Dermis lymphatic vessel endothelial cell (primary cell): ENCODE data around the gene HOXD1. TPM values are rescaled to one million over a fixed set of nuclear protein-coding genes. Genes with fewer than 3 reads are reported as not detected.

Experiments used
- total RNA-seq: library from RNA; depleted of rRNA; stranded (reverse); fragments of >200 nt; gene quantifications from 2 replicates; pipeline ENCODE4 v1.2.1, GENCODE V29; 2014

The HOXD1 gene
- total RNA-seq = 5.9 and 10.0 TPM in 2 replicates

GRCh38 chr2:176187899-176188773 lies at the start of gene HOXD1:
HOXD1 (plus strand) TSS chr2:176188668; CDS start chr2:176188802, 134 bp downstream.

GRCh38 chr2:176151442-176152287 lies 36.8 kb upstream of the HOXD1 start, which contains the start of gene HOXD4:
HOXD4 (plus strand) TSS chr2:176151550; CDS start chr2:176151634, 84 bp downstream.

GRCh38 chr2:176156807-176157498 lies 31.5 kb upstream of the HOXD1 start, which contains the start of gene HOXD3:
HOXD3 (plus strand) TSS chr2:176157307; CDS start chr2:176169115, 11,808 bp downstream.

Other genes starting within 250 kb of the HOXD1 start
- 5.8 and 6.9 TPM in 2 replicates for gene LNPK, start 186.4 kb upstream of the HOXD1 start, total RNA-seq
- gene EVX2, start 104.7 kb upstream of the HOXD1 start, total RNA-seq = not detected in 2 replicates
- under 0.01 TPM in 1 of 2 replicates, not detected in the other for gene HOXD13, start 95.9 kb upstream of the HOXD1 start, total RNA-seq
- not detected in 2 replicates for gene HOXD12, start 88.9 kb upstream of the HOXD1 start, total RNA-seq
- 0.11 TPM in 1 of 2 replicates, not detected in the other for gene HOXD11, start 81.4 kb upstream of the HOXD1 start, total RNA-seq
- gene HOXD10, start 71.9 kb upstream of the HOXD1 start, total RNA-seq = 8.2 and 32.9 TPM in 2 replicates
- 17.0 and 33.7 TPM in 2 replicates for gene HOXD9, start 65.9 kb upstream of the HOXD1 start, total RNA-seq
- 23.8 and 44.3 TPM in 2 replicates for gene HOXD8, start 59.0 kb upstream of the HOXD1 start, total RNA-seq
- gene HOXD4, start 37.1 kb upstream of the HOXD1 start, total RNA-seq = 3.5 and 6.3 TPM in 2 replicates
- gene HOXD3, start 31.4 kb upstream of the HOXD1 start, total RNA-seq = 9.1 and 18.2 TPM in 2 replicates
- 28.0 and 28.5 TPM in 2 replicates for gene MTX2, start 80.8 kb downstream of the HOXD1 start, total RNA-seq